ENCODE results near the gene SFSWAP.
"Not testable (repeated sequence)": the region's sequence is repeated elsewhere in the genome, so short reads cannot be mapped to it uniquely, and the experiment has no call there.

Gene SFSWAP

GRCh38 chr12:131710464-131711457 is at the start of gene SFSWAP:
TSS of gene SFSWAP (plus strand) at chr12:131711090. CDS start at chr12:131711230, 140 bp downstream.
- DNase-seq (ENCODE audit: insufficient read length, low spot score) (peak; percentile 82), FAIRE-seq (peak; percentile 76)

GRCh38 chr12:131661170-131661985 is 49.5 kb upstream of the SFSWAP start:
- not testable (repeated sequence) for FAIRE-seq; DNase-seq (ENCODE audit: insufficient read length, low spot score)

DNA sequence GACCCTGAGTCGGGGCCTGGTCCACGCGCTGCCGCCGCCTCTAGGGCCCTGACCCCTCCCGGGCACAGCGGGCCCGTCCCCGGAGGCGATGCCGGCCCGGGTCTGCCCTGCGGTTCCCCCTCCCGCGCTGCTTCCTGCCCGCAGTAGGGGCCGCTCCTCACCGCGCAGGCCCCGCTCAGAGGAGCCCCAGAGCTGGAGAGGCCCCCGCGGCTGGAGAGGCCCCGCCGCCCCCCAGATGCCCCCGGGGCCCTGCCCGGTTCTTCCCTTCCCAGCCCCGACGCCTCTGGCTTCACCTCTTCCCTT is 49.0 kb upstream of the SFSWAP start:
- FAIRE-seq; DNase-seq (ENCODE audit: insufficient read length, low spot score): not testable (repeated sequence)

- not testable (repeated sequence) for DNase-seq (ENCODE audit: insufficient read length, low spot score)
Measured at GRCh38 chr12:131662346-131662745, 48.5 kb upstream of the SFSWAP start.

DNA sequence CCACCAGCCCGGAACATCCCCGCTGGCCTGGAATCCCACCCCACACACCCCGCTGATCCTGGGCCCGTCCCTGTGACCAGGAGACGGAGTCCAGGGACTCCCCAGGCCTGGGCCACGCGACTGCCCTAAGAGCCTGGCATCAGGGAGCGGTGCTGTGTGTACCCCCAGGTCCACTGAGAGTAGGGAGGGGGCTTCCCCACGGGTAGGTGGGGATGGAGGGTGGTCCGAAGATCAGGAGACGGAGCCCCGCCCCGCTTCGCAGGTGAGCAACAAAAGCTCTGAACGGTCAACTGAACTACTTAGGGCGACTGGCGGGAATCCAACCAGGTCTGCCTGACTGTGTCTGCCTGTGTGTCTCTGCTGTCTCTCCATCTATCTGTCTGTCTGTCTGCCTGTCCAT is 45.2 kb upstream of the SFSWAP start:
- DNase-seq (ENCODE audit: insufficient read length, low spot score); FAIRE-seq: not testable (repeated sequence)

More at GRCh38 chr12:131662346-131662745, 48.5 kb upstream of the SFSWAP start:
- FAIRE-seq, result not testable (repeated sequence)

- DNase-seq (ENCODE audit: insufficient read length, low spot score); FAIRE-seq: not testable (repeated sequence)
Measured at GRCh38 chr12:131666486-131666885, 44.4 kb upstream of the SFSWAP start.

DNA sequence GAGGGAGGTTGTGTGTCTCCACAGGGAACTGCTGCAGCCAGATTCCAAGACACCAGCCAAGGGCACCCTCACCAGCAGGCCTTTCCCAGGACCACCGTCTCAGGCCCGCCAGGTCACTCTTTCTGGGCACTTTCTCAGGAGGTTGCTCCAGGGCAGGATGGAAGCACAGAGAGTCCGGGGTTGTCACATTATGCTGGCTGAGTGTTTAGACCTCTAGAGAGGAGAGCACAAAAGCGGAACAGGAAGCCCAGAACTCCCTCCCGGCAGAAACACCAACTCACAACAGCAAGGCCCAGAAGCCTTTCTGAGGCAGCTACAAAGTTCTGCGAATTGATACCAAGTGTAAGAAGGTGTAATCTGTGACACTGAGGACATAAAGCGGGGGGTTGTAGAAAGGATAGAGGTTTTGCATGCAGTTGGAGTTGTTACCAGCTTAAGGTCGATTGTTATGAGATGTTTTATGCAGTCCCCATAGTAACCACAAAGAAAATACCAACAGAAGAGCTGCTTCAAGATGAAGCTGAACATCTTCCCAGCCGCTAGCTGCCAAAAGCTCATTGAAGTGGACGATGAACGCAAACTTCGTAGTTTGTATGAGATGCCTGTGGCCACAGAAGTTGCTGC is 43.8 kb upstream of the SFSWAP start:
- DNase-seq (ENCODE audit: insufficient read length, low spot score); FAIRE-seq: not testable (repeated sequence)

DNA sequence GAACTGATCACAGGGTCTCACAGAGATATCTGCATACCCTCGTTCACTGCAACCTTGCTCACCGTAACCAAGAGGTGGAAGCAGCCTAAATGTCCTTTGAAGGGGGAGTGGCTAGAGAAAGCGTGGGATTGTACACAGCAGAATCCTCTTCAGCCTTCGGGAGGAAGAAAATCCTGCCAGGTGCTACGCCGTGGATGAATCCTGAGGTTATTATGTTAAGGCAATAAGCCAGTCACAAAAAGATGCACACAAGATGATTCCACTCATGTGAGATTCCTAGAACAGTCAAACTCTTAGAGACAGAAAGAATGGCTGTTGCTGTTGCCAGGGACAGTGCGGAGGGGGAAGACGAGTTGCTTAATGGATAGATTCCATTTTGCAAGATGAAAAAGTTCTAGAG is 39.6 kb upstream of the SFSWAP start:
- no peak for FAIRE-seq
- DNase-seq (ENCODE audit: insufficient read length, low spot score), result no peak

DNA sequence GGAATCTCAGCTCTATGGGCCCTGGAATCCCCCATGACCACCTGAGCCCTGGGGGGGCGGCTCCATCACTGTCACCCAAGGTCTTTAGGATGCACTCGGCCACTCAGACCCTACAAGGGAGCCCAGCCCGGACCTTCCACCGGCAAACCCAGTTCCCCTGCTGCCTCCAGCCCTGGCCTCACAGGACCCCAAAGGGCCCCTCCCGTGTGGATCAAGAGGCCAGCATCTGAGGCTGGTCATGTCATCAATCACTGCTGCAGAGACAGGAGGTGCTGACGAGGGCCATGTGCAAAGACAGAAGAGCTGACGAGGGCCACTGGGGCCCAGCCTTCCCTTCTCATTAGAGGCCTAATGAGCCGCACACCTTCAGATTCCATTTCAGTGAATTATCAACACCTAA is 39.0 kb upstream of the SFSWAP start:
- DNase-seq (ENCODE audit: insufficient read length, low spot score) (no peak), FAIRE-seq (no peak)

DNA sequence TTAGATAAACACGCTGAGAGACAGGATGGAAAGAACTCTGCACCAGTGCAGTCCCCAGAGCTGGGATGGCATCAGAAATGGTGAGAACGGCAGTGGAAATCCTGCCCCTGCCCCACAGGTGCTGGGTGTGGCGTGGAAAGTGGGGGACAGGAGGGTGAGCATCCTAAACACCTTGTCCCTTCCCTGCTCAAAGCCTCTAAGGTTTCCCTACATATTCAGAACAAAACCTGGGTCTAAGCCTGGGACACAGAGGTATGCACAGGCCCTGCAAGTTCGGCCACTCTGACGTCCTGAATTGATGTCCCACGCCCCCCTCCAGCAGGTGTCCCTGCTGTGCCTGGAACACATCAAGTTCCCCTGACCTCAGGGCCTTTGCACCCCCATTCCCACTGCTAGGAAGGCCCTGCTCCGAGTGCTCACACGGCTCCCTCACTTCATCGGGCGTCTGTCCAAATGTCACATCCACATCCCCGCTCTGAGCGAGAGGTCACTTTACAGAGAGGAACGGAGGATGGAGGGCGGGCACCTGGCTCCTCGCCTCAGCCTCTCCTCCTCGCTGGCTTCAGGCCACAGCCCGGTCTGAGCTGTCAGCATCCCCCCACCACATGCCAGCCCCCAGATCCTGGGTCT is 38.5 kb upstream of the SFSWAP start:
- FAIRE-seq (no peak), DNase-seq (ENCODE audit: insufficient read length, low spot score) (no peak)

DNA sequence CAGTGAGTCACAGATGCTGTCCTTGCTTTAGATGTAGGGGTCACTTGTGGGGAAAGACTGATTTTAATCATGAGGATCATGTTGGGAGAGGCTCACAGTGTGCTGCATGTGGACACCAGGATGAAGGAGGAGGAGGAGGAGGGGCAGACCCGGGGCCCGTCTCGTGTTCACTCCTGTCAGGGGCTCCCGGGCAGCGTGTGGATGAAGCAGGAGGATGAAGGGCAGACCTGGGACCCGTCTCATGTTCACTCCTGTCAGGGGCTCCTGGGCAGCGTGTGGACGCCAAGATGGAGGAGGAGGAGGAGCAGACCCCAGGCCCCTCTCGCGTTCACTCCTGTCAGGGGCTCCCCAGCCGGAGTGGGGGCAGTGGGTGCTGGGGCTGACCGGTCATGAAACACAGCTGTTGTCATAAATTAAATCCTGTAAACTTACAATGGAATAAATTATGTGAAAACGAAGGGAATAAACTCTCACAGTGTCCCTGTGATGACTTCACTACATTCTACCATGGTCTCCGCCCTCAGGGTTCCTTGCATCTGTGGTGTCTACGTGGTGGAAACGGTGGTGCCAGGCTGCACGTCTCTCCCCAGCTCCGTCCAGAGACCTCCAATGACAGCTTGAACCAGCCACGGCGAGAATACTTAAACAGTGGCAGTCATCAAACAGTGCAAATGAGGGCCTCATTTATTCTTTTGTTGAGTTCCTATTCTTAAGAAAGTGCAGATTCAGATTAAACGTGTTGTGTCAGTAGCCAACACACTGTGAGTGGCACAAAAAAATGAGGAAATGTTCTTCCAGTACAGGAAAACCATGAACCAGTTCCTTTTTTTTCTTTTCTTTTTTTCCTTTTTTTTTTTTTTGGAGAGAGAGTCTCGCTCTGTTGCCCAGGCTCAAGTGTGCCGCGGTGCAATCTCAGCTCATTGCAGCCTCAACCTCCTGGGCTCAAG is 37.7 kb upstream of the SFSWAP start:
- no peak for DNase-seq (ENCODE audit: insufficient read length, low spot score)
- FAIRE-seq, result no peak

- DNase-seq (ENCODE audit: insufficient read length, low spot score) (no peak), FAIRE-seq (no peak)
Measured at GRCh38 chr12:131673888-131674257, 37.0 kb upstream of the SFSWAP start.

GRCh38 chr12:131674373-131674772 is 36.5 kb upstream of the SFSWAP start:
- DNase-seq (ENCODE audit: insufficient read length, low spot score) (no peak), FAIRE-seq (no peak)

GRCh38 chr12:131675126-131676080 is 35.5 kb upstream of the SFSWAP start:
- FAIRE-seq (no peak), DNase-seq (ENCODE audit: insufficient read length, low spot score) (no peak)

DNA sequence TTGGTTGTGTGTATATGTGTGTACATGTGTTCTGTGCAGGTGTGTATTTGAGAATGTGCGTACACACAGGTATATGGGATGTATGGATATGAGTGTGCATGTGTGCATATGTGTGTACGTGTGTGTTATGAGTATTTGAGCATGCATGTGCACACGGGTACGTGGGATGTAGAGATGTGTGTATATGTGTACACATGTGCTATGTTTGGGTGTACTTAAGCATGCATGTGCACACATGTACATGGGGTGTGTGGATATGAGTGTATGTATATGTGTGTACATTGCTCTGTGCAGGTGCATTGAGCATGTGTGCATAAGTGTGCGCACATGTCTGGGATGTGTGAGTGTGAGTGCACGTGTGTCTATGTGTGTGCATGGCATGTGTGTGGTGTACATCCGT is 34.3 kb upstream of the SFSWAP start:
- FAIRE-seq (no peak), DNase-seq (ENCODE audit: insufficient read length, low spot score) (no peak)

GRCh38 chr12:131677067-131677466 is 33.8 kb upstream of the SFSWAP start:
- not testable (repeated sequence) for FAIRE-seq; DNase-seq (ENCODE audit: insufficient read length, low spot score)

DNA sequence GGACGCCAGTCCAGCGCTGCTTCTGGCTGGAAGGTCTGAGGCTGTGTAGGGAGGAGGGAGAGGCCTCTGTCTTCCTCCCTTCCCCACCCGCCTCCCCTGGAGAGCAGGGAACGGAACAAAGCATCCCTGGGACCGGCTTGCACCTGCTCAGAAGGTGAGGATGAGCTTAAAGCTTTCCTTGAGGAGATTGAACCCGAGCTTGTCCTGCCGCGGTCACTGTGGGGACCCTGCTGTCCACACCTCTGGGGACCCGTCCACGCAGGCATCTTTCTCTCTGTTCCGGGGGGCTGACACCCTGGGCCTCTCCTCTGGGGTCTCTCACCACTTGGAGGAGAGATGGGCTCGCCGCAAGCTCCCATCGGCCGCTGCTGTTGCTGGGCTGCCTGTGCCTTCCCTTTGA is 33.2 kb upstream of the SFSWAP start:
- FAIRE-seq, result no peak

More for the DNA sequence above, 33.2 kb upstream of the SFSWAP start:
- no peak for DNase-seq (ENCODE audit: insufficient read length, low spot score)
